Ishikawa (cell line): ENCODE data around the gene DUS1L.

Experiments
- CEBPB ChIP-seq: IDR thresholded peaks from 2 replicates; pipeline ENCODE4 v1.6.1; 2012
- CREB1 ChIP-seq: IDR thresholded peaks from 2 replicates; pipeline ENCODE4 v1.6.1; 2012; ENCODE audit warnings: low read depth
- EGR1 ChIP-seq: IDR thresholded peaks from 2 replicates; pipeline ENCODE4 v1.6.1; 2012
- EP300 ChIP-seq: IDR thresholded peaks from 2 replicates; pipeline ENCODE4 v1.6.1; 2012; ENCODE audit warnings: borderline replicate concordance
- RAD21 ChIP-seq: IDR thresholded peaks from 2 replicates; pipeline ENCODE4 v1.6.1; 2012; ENCODE audit warnings: low read depth
- REST ChIP-seq: IDR thresholded peaks from 2 replicates; pipeline ENCODE4 v1.6.1; 2012; ENCODE audit warnings: low read depth, mild to moderate bottlenecking
- TAF1 ChIP-seq: IDR thresholded peaks from 2 replicates; pipeline ENCODE4 v1.6.1; 2012; ENCODE audit warnings: low read depth, mild to moderate bottlenecking
- TCF12 ChIP-seq: IDR thresholded peaks from 2 replicates; pipeline ENCODE4 v1.6.1; 2012; ENCODE audit warnings: low read depth
- YY1 ChIP-seq: IDR thresholded peaks from 2 replicates; pipeline ENCODE4 v1.6.1; 2012; ENCODE audit warnings: low read depth
- ZBTB7A ChIP-seq: IDR thresholded peaks from 2 replicates; pipeline ENCODE4 v1.6.1; 2012; ENCODE audit warnings: low read depth
- TF ChIP-seq, protein P1 (sequence below): IDR thresholded peaks from 2 replicates; pipeline ENCODE4 v1.6.1; 2012
- TF ChIP-seq, protein P2 (sequence below): IDR thresholded peaks from 2 replicates; pipeline ENCODE4 v1.6.1; 2012

GRCh38 chr17:82018989-82019689 lies 46.5 kb downstream of the DUS1L start:
- TF ChIP-seq ZBTB7A (no peak), CEBPB (no peak), RAD21 (no peak), EP300 (no peak), CREB1 (no peak), REST (no peak), YY1 (no peak), TCF12 (no peak), TAF1 (no peak), EGR1 (no peak)
- TF ChIP-seq, protein P1, sequence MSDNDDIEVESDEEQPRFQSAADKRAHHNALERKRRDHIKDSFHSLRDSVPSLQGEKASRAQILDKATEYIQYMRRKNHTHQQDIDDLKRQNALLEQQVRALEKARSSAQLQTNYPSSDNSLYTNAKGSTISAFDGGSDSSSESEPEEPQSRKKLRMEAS: no peak
- TF ChIP-seq, protein P2, sequence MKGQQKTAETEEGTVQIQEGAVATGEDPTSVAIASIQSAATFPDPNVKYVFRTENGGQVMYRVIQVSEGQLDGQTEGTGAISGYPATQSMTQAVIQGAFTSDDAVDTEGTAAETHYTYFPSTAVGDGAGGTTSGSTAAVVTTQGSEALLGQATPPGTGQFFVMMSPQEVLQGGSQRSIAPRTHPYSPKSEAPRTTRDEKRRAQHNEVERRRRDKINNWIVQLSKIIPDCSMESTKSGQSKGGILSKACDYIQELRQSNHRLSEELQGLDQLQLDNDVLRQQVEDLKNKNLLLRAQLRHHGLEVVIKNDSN: no peak
